ENCODE measurements around the gene ANKRD55. TPM values are rescaled to one million over a fixed set of nuclear protein-coding genes. Genes with fewer than 3 reads are reported as not detected.

The ANKRD55 gene
- total RNA-seq, 1 donor from 2014 or later, result not detected

GRCh38 chr5:56091664-56092063, 141.5 kb downstream of the ANKRD55 start:
- H3K27me3 ChIP-seq (ENCODE audit: insufficient read depth, low read length), result no peaks in the 10 kb centered on the region
- peaks cover 3% of the 10 kb centered on the region for H3K4me1 ChIP-seq (ENCODE audit: insufficient read depth, low read length)
- TF ChIP-seq EZH2 (IDR thresholded peaks at IDR 0.05; ENCODE audit: insufficient read depth, low read length) (no peak), CTCF (IDR thresholded peaks at IDR 0.05; ENCODE audit: insufficient read depth, low read depth, low read length) (no peak)
- Mint-ChIP-seq H3K27ac (ENCODE audit: unreplicated experiment) (no peak overlapping the region), H3K36me3 (ENCODE audit: low read depth, unreplicated experiment) (no peaks in the 10 kb centered on the region), H3K4me3 (ENCODE audit: unreplicated experiment) (no peak overlapping the region), H3K4me1 (ENCODE audit: low read depth, unreplicated experiment) (peaks cover 9% of the 10 kb centered on the region), H3K9me3 (ENCODE audit: unreplicated experiment) (no peaks in the 10 kb centered on the region), H3K27me3 (ENCODE audit: low read depth, unreplicated experiment) (no peaks in the 10 kb centered on the region)
- FAIRE-seq, result no peak
- no peak overlapping the region for H3K4me2 ChIP-seq (ENCODE audit: low read length)
- no peak overlapping the region for H3K9ac ChIP-seq (ENCODE audit: low read length)
- no peak overlapping the region for H3K27ac ChIP-seq (ENCODE audit: low read depth, low read length)
- no peaks in the 10 kb centered on the region for H3K9me3 ChIP-seq (ENCODE audit: insufficient read depth, low read depth, low read length)
- no peaks in the 10 kb centered on the region for H3K36me3 ChIP-seq (ENCODE audit: insufficient read depth, low read length)
- no peak overlapping the region for H2AFZ ChIP-seq (ENCODE audit: low read depth, low read length)
- no peaks in the 10 kb centered on the region for H4K20me1 ChIP-seq (ENCODE audit: insufficient read depth, low read length)
- H3K79me2 ChIP-seq (ENCODE audit: insufficient read depth, low read length), result no peaks in the 10 kb centered on the region
- H3K4me3 ChIP-seq (ENCODE audit: insufficient read depth, low read depth, low read length), result no peak overlapping the region
- no peak for DNase-seq (ENCODE audit: low read depth)

- H3K27me3 Mint-ChIP-seq (ENCODE audit: low read depth, unreplicated experiment), result no peaks in the 10 kb centered on the region
Observed at GRCh38 chr5:56090793-56091460, 142.2 kb downstream of the ANKRD55 start.

More at GRCh38 chr5:56090793-56091460, 142.2 kb downstream of the ANKRD55 start:
- DNase-seq (ENCODE audit: low read depth) (no peak), FAIRE-seq (no peak)
- Mint-ChIP-seq H3K4me3 (ENCODE audit: unreplicated experiment) (no peak overlapping the region), H3K27ac (ENCODE audit: unreplicated experiment) (no peak overlapping the region), H3K9me3 (ENCODE audit: unreplicated experiment) (no peaks in the 10 kb centered on the region), H3K36me3 (ENCODE audit: low read depth, unreplicated experiment) (no peaks in the 10 kb centered on the region), H3K4me1 (ENCODE audit: low read depth, unreplicated experiment) (peaks cover 9% of the 10 kb centered on the region)
- Histone ChIP-seq H3K36me3 (ENCODE audit: insufficient read depth, low read length) (no peaks in the 10 kb centered on the region), H3K4me2 (ENCODE audit: low read length) (no peak overlapping the region), H3K4me1 (ENCODE audit: insufficient read depth, low read length) (peaks cover 3% of the 10 kb centered on the region), H3K79me2 (ENCODE audit: insufficient read depth, low read length) (no peaks in the 10 kb centered on the region), H3K9ac (ENCODE audit: low read length) (no peak overlapping the region), H3K27ac (ENCODE audit: low read depth, low read length) (no peak overlapping the region), H3K9me3 (ENCODE audit: insufficient read depth, low read depth, low read length) (no peaks in the 10 kb centered on the region), H4K20me1 (ENCODE audit: insufficient read depth, low read length) (no peaks in the 10 kb centered on the region), H2AFZ (ENCODE audit: low read depth, low read length) (no peak overlapping the region), H3K4me3 (ENCODE audit: insufficient read depth, low read depth, low read length) (no peak overlapping the region), H3K27me3 (ENCODE audit: insufficient read depth, low read length) (no peaks in the 10 kb centered on the region)
- TF ChIP-seq EZH2 (IDR thresholded peaks at IDR 0.05; ENCODE audit: insufficient read depth, low read length) (no peak), CTCF (IDR thresholded peaks at IDR 0.05; ENCODE audit: insufficient read depth, low read depth, low read length) (no peak)
